NCI-H446 (cell line): ENCODE measurements around the gene RAB2B.
"Not testable (repeated sequence)": the region's sequence is repeated elsewhere in the genome, so short reads cannot be mapped to it uniquely, and the experiment has no call there.

Source experiments
- DNase-seq, 2 experiments: peaks; one replicate each; lab custom pipeline; 2025; lab: John Stamatoyannopoulos, UW

Gene RAB2B

GRCh38 chr14:21486640-21487087 is 9.9 kb upstream of the RAB2B start:
- DNase-seq: no peak

GRCh38 chr14:21476523-21476924 is 235 bp downstream of the RAB2B start:
- peak; percentile 86 to 89 for DNase-seq

GRCh38 chr14:21475767-21476522 is 814 bp downstream of the RAB2B start:
- DNase-seq: no peak

- peak in 1 of 2 experiments; percentile 49 for DNase-seq
Measured at GRCh38 chr14:21467616-21468015, 9.1 kb downstream of the RAB2B start.

GRCh38 chr14:21455912-21456667 is 20.7 kb downstream of the RAB2B start, which contains the start of gene CHD8:
TSS of gene CHD8 (minus strand) at chr14:21456123. CDS start at chr14:21431643, 24,480 bp downstream.
- DNase-seq: peak; percentile 99 to 100

GRCh38 chr14:21455592-21455911 is 21.2 kb downstream of the RAB2B start:
- DNase-seq: peak in 1 of 2 experiments; percentile 54

- no peak for DNase-seq
Measured at GRCh38 chr14:21454843-21455544, 21.8 kb downstream of the RAB2B start.

- DNase-seq: no peak
Measured at GRCh38 chr14:21449899-21450216, 26.9 kb downstream of the RAB2B start.

- not testable (repeated sequence) for DNase-seq
Measured at GRCh38 chr14:21442657-21443056, 34.1 kb downstream of the RAB2B start.

GRCh38 chr14:21440859-21441258 is 35.9 kb downstream of the RAB2B start:
- no peak for DNase-seq

- DNase-seq: peak; percentile 98 to 99
Measured at GRCh38 chr14:21437063-21437901, 39.5 kb downstream of the RAB2B start.

- peak in 1 of 2 experiments; percentile 24 for DNase-seq
Measured at GRCh38 chr14:21436567-21437062, 40.1 kb downstream of the RAB2B start.

GRCh38 chr14:21431126-21431525 is 45.6 kb downstream of the RAB2B start:
- no peak for DNase-seq

GRCh38 chr14:21428930-21429329 is 47.8 kb downstream of the RAB2B start:
- DNase-seq: peak in 1 of 2 experiments; percentile 61

GRCh38 chr14:21426692-21427091 is 50.1 kb downstream of the RAB2B start:
- no peak for DNase-seq

GRCh38 chr14:21419528-21419927 is 57.2 kb downstream of the RAB2B start:
- no peak for DNase-seq

GRCh38 chr14:21415329-21415728 is 61.4 kb downstream of the RAB2B start:
- DNase-seq: no peak

- DNase-seq: no peak
Measured at GRCh38 chr14:21414137-21414631, 62.6 kb downstream of the RAB2B start.
